A549 (cell line): Measurements from ENCODE around the gene RAPGEF5.

Source experiments
- CEBPB ChIP-seq, 2 experiments: fragments of >200 bp in 1 of 2; sonication (Bioruptor Twin) in 1 of 2; formaldehyde crosslinking in 1 of 2; IDR thresholded peaks; 2 replicates each; pipeline ENCODE4 v1.6.1; 2012 to 2016
- POLR2A ChIP-seq: IDR thresholded peaks from 2 replicates; pipeline ENCODE4 v1.6.1; 2012; ENCODE audit warnings: mild to moderate bottlenecking, low read length
- TF ChIP-seq, protein P1 (sequence below): fragments of >200 bp; sonication (Bioruptor Twin); formaldehyde crosslinking; IDR thresholded peaks from 3 replicates; pipeline ENCODE4 v1.5.1; 2016

DNA sequence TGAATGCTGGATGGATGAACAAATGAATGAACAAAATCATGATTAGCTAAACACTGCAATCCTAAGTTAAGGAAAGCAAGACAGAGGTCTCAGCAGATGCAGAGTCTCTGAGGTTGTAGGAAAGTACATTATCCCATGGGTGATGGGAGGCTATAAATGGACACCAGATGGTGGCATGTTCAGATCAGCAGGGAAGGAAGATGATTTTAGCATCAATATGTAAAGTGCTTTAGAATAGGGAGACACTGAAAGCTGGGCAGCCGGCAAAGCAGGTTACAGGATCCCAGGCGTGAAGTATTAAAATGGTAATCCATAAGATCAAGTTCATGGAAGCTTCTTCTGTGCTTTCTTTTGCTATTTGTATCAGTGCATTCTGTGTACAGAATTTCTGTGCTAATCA lies 7.9 kb upstream of the RAPGEF5 start:
- TF ChIP-seq POLR2A (no peak), CEBPB (IDR thresholded peaks at IDR 0.05) (no peak)
- TF ChIP-seq, protein P1, sequence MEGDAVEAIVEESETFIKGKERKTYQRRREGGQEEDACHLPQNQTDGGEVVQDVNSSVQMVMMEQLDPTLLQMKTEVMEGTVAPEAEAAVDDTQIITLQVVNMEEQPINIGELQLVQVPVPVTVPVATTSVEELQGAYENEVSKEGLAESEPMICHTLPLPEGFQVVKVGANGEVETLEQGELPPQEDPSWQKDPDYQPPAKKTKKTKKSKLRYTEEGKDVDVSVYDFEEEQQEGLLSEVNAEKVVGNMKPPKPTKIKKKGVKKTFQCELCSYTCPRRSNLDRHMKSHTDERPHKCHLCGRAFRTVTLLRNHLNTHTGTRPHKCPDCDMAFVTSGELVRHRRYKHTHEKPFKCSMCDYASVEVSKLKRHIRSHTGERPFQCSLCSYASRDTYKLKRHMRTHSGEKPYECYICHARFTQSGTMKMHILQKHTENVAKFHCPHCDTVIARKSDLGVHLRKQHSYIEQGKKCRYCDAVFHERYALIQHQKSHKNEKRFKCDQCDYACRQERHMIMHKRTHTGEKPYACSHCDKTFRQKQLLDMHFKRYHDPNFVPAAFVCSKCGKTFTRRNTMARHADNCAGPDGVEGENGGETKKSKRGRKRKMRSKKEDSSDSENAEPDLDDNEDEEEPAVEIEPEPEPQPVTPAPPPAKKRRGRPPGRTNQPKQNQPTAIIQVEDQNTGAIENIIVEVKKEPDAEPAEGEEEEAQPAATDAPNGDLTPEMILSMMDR: no peak
